Keratinocyte (primary cell): ENCODE data around the gene LSM12.

Experiments used
- EZH2 ChIP-seq: IDR thresholded peaks from one replicate; pipeline ENCODE4 v1.6.1; 2012; ENCODE audit warnings: inconsistent platforms, mild to moderate bottlenecking, low read length, moderate library complexity
- TF ChIP-seq, protein P1 (sequence below), 3 experiments: IDR thresholded peaks in 1 of 3; conservative IDR thresholded peaks in 1 of 3; optimal IDR thresholded peaks in 1 of 3; 2 replicates in 2 of 3; 3 replicates in 1 of 3; pipeline versions ENCODE3 to v1.5.1; 2011; ENCODE audit warnings: low read length in 3 of 3, mild to moderate bottlenecking in 3 of 3, moderate library complexity in 2 of 3, control low read depth in 1 of 3, inconsistent platforms in 1 of 3; ENCODE audit not compliant: insufficient read depth in 2 of 3; ENCODE audit errors: extremely low read depth in 1 of 3

DNA sequence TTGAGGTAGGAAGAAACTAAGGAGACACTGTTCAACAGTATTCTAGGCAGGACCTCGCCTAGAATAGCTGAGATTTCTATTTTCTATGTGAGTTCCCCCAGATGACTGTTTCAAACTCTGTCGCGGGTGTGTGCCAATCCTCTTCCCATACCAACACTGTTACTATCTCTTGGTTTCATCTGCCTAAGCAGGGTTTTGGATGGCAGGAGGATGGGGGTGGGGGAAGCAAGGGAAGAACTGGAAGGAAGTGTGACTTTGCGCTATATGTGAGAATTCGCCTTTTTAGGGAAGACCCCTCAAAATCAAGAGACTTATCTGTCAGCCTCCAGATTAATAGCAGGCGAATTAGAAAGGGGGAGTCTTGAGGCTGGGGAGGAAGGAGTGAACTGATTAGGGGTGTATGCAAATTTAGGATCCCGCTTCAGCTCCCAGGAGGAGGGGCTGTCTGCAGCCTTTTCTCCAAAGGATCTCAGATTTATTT, 3.5 kb upstream of the LSM12 start:
- TF ChIP-seq EZH2: no peak
- TF ChIP-seq, protein P1, sequence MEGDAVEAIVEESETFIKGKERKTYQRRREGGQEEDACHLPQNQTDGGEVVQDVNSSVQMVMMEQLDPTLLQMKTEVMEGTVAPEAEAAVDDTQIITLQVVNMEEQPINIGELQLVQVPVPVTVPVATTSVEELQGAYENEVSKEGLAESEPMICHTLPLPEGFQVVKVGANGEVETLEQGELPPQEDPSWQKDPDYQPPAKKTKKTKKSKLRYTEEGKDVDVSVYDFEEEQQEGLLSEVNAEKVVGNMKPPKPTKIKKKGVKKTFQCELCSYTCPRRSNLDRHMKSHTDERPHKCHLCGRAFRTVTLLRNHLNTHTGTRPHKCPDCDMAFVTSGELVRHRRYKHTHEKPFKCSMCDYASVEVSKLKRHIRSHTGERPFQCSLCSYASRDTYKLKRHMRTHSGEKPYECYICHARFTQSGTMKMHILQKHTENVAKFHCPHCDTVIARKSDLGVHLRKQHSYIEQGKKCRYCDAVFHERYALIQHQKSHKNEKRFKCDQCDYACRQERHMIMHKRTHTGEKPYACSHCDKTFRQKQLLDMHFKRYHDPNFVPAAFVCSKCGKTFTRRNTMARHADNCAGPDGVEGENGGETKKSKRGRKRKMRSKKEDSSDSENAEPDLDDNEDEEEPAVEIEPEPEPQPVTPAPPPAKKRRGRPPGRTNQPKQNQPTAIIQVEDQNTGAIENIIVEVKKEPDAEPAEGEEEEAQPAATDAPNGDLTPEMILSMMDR (optimal IDR thresholded peaks at IDR 0.05 in 1 of 3, IDR thresholded peaks at IDR 0.05 in 1 of 3, conservative IDR thresholded peaks at IDR 0.05 in 1 of 3; ENCODE audit: extremely low read depth in 1 of 3, insufficient read depth in 2 of 3, low read length in 3 of 3): no peak
